Left lobe of liver (tissue), 2 donors: ENCODE data around the gene OSBPL10. TPM values are rescaled to one million over a fixed set of nuclear protein-coding genes. Genes with fewer than 3 reads are reported as not detected.

Experiments
- ATAC-seq: fragments of 200-7000 bp; cut with Tn5 transposase; one replicate; pipeline ENCODE4 v1.9.1; 2020; ENCODE audit warnings: mild to moderate bottlenecking, moderate library complexity
- DNase-seq: peaks from one replicate; pipeline ENCODE4 v3.0.0-alpha.2; 2020; ENCODE audit warnings: low spot score
- total RNA-seq: library from RNA; stranded (reverse); gene quantifications from one replicate; pipeline ENCODE4 v1.2.1, GENCODE V29; 2021
- donor health status: DM: no; HTN: no; CAD: no; lungs with moderate emphysema.
- donor health status: DM: no; HTN: yes; CAD: no.

The OSBPL10 gene
- total RNA-seq, 1 donor from 2014 or later = 3.2 TPM

- ATAC-seq (no peak), DNase-seq (no peak)
These were observed 20.1 kb downstream of the OSBPL10 start for GRCh38 chr3:31960793-31961431.

- ATAC-seq (no peak), DNase-seq (no peak)
These were observed 20.9 kb downstream of the OSBPL10 start for GRCh38 chr3:31959951-31960792.

GRCh38 chr3:31959251-31959650 lies 21.8 kb downstream of the OSBPL10 start:
- ATAC-seq = no peak
- DNase-seq = no peak

GRCh38 chr3:31958701-31959152 lies 22.3 kb downstream of the OSBPL10 start:
- ATAC-seq = peak; percentile 72
- no peak for DNase-seq

DNA sequence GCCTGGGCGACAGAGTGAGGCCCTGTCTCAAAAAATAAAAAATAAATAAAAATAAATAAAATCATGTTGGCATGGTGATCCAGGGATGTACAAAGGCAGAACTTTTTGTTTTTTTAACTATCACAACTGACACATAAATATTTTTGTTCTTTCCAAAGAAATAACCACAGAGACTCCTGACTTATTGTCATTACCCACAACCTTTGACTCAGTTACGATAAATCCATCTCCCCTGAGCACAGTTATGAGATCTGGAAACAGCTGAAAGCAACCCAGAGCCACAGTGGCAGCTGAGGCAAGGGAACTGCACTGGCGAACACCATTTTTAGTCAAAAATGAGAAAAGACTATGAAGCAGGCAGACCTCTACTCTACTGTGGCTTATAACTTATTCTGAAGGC lies 24.0 kb downstream of the OSBPL10 start:
- DNase-seq (no peak), ATAC-seq (no peak)

- no peak for ATAC-seq
- DNase-seq = no peak
These were observed 25.5 kb downstream of the OSBPL10 start for GRCh38 chr3:31955581-31955980.

DNA sequence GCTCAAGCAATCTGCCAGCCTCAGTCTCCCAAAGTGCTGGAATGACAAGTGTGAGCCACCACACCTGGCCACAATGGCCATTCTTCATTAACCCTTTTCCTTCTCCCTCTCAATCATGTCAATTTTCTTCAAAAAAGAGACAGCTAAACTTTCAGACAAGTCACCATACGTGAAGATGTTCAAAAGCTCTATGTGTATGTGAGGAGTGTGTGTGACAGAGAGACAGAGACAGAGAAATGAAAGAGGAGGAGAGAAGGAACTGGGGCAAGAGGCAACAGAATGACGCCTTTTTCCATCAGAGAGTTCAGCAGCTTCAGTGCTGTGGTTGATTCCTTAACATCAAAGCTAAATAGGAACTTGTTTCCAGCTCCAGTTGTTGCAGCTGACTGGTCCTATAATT lies 27.4 kb downstream of the OSBPL10 start:
- ATAC-seq (no peak), DNase-seq (no peak)

- no peak for DNase-seq
- ATAC-seq = no peak
These were observed 28.0 kb downstream of the OSBPL10 start for GRCh38 chr3:31953091-31953490.

DNA sequence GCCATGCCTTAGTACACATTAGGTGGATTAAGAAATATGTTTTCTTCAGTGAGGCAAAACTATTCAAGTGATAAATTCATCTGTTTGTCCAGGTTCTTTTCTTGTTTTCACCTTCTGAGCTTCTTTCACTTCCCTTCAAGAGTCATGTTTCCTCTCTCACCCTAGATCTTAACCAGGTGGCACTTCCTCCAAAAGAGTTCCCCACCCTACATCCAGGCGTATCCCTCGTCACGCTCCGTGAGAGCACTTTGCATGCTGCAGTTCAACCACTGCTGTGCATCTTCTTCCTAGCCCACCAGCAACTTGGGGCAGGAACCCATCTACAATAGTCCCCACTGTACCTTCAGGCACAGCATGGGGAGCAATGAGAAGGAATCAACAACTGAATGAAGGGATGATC lies 28.9 kb downstream of the OSBPL10 start:
- ATAC-seq (no peak), DNase-seq (no peak)

DNA sequence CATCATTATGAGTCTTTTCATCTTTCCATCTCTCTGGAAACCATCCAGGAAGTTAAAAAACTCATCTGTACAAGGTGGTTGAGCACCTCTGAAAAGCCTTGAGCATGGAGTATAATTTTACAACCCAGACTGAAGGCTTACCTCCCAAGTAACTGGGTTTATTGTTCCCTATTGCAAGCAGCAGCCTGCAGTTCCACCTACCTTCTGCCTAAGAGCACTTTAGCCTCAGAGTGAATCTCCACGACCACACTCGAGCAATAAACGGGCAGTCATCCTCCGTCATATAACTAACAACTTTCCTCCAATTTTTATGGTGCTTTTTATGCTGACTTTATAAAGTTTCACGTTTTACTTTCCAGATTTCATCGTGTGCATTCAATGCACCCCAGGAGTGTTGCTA lies 32.8 kb downstream of the OSBPL10 start:
- no peak for ATAC-seq

DNA sequence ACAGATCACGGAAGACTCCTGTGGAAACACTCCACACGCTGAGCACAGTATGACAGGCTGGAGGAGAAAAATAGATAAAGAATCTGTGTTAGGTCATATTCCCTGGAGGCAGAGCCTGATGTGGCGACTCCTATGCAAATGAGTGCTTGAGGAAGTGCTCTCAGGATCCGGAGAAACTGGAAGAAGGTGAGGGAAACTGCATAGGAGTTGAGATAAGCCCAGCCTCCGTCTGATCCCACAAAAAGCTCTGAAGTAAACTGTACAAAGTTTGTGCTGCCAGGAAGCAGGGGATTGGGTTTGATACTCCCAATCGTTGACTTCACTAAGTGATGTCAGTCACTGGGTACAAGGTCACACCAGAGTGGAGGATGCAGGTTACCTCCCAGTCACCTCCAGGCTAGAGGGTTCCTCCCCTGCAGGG lies 33.4 kb downstream of the OSBPL10 start:
- no peak for ATAC-seq
- DNase-seq = no peak

More for the DNA sequence above, 32.8 kb downstream of the OSBPL10 start:
- DNase-seq = no peak

DNA sequence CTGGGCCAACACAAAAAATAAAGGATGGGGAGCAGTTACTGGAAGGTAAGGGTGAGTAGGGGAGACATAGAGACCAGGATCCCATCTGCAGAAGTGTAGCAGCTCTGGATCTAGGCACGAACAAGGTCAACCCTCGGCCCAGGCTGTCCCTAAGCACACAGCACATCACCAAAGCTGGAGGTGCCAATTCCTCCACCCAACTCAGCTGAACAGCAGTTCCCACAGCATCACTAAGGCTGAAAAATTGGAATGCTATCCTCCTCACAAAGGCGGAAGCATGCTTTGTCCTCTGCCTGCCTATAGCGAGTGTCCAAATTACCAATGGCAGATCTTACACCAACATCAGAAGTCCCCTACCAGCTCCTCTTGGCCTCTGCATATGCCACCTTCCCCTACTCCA lies 33.9 kb downstream of the OSBPL10 start:
- ATAC-seq (no peak), DNase-seq (no peak)

GRCh38 chr3:31946484-31947081 lies 34.5 kb downstream of the OSBPL10 start:
- DNase-seq (no peak), ATAC-seq (peak; percentile 14)

GRCh38 chr3:31945738-31946052 lies 35.4 kb downstream of the OSBPL10 start:
- DNase-seq (no peak), ATAC-seq (no peak)

DNA sequence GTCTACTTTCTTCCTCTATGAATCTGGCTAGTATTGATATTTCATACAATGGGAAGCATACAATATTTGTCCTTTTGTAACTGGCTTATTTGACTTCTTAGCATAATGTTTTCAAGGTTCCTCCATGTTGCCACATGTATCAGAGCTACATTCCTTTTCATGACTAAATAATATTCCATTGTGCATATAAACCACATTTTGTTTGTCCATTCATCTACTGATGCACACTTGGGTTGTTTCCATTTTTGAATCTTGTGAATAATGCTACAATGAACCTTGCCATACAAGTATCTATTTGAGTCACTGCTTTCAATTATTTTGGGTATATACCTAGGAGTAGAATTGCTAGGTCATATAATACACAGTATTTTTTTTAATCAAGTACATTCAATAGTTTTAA lies 38.0 kb downstream of the OSBPL10 start:
- ATAC-seq (no peak), DNase-seq (no peak)

GRCh38 chr3:31942446-31942845 lies 38.6 kb downstream of the OSBPL10 start:
- ATAC-seq = no peak
- no peak for DNase-seq

- no peak for ATAC-seq
These were observed 43.8 kb downstream of the OSBPL10 start for GRCh38 chr3:31937225-31937624.

DNA sequence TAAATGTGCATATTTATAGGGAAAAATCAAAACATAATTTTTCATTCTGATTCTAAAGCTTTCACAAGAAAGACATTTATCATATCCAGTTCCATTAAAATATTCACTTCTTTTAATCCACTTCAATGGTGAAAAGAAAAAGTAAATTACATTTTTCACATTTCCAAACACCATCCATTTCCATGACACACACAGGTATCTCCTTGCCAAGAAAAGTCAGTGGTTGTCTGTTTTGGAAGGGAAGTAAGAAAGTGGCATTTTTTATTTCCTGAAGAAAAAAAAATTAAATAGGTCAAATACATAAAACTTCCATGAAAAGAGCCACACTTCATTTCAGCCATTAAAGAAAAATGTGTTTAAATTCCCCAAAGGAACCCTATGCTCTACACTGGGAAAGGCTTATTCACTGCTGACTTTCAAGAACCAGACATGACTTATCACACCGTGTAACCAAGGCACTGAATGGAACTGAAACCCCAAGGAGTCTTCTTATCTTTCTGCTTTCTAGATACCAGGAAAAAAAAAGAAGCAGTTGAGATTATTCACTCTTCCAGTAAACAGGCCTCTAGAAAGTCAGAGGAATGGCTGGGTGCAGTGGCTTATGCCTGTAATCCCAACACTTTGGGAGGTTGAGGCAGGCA lies 44.5 kb downstream of the OSBPL10 start:
- DNase-seq = no peak
- peak; percentile 13 for ATAC-seq

More at GRCh38 chr3:31937225-31937624, 43.8 kb downstream of the OSBPL10 start:
- no peak for DNase-seq

GRCh38 chr3:31934866-31935265 lies 46.2 kb downstream of the OSBPL10 start:
- no peak for ATAC-seq

DNA sequence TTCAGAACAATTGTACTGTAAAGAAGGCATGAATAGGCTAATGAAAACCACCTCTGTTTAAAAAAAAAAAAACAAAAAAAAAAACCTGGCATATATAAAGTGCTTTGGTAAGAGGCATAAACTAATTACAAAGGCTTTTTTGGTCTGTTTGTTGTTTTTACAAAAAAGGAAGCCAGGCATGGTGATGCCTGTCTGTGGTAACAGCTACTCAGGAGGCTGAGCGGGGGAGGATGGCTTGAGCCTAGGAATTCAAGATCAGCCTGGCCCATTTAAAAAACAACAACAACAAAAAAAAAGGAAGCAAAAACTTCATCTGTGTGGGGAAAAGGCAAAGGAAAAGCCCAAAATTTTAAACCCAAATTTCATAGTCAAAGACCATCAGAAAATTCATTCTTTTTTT lies 47.0 kb downstream of the OSBPL10 start:
- ATAC-seq (no peak), DNase-seq (no peak)

More at GRCh38 chr3:31934866-31935265, 46.2 kb downstream of the OSBPL10 start:
- DNase-seq = no peak

- DNase-seq = no peak
- ATAC-seq = no peak
These were observed 48.1 kb downstream of the OSBPL10 start for GRCh38 chr3:31932990-31933389.
